Thyroid gland (tissue), 4 donors: ENCODE measurements around the gene MICOS13.

ENCODE experiments used
- POLR2A ChIP-seq, 2 donors: fragments of 450-650 bp; IDR thresholded peaks; one replicate each; pipeline ENCODE4 v1.6.1; 2017; ENCODE audit warnings: antibody characterized with exemption in 2 of 2, mild to moderate bottlenecking in 2 of 2, moderate library complexity in 1 of 2
- TF ChIP-seq, protein P1 (sequence below), 6 experiments: fragments of 200-600 bp in 3 of 6; fragments of 450-650 bp in 3 of 6; sonication (generic) in 3 of 6; IDR thresholded peaks; one replicate each; pipeline ENCODE4 v1.5.1; 2016 to 2019; ENCODE audit warnings: antibody characterized with exemption in 6 of 6, mild to moderate bottlenecking in 2 of 6, inconsistent platforms in 1 of 6, moderate library complexity in 1 of 6

DNA sequence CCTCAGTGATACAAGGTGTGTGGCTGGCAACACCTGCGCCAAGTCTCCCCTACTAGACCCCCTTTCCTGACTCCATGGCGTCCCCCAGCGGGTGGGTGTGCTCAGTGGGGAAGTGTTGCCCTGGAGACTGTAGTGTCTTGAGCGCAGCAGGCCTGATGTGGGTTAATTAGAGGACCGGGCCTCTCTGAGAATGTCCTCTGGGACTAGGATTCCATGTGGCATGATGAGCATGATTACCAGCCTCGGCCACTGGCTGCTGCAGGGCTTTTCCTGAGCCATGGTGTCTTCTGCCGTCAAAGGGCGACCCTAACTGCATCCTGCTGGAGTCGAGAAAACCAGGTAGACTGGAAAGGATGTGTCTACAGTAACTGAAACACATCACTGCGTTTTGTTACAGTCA lies 28.1 kb downstream of the MICOS13 start:
- TF ChIP-seq, protein P1, sequence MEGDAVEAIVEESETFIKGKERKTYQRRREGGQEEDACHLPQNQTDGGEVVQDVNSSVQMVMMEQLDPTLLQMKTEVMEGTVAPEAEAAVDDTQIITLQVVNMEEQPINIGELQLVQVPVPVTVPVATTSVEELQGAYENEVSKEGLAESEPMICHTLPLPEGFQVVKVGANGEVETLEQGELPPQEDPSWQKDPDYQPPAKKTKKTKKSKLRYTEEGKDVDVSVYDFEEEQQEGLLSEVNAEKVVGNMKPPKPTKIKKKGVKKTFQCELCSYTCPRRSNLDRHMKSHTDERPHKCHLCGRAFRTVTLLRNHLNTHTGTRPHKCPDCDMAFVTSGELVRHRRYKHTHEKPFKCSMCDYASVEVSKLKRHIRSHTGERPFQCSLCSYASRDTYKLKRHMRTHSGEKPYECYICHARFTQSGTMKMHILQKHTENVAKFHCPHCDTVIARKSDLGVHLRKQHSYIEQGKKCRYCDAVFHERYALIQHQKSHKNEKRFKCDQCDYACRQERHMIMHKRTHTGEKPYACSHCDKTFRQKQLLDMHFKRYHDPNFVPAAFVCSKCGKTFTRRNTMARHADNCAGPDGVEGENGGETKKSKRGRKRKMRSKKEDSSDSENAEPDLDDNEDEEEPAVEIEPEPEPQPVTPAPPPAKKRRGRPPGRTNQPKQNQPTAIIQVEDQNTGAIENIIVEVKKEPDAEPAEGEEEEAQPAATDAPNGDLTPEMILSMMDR (IDR thresholded peaks at IDR 0.05) = no peak
- TF ChIP-seq POLR2A (IDR thresholded peaks at IDR 0.05) = no peak
